ENCODE data around the gene CD27.
"Not testable (repeated sequence)": the region's sequence is repeated elsewhere in the genome, so short reads cannot be mapped to it uniquely, and the experiment has no call there.

CD27 gene

GRCh38 chr12:6444704-6445688, at the start of gene CD27:
TSS of gene CD27 (plus strand) at chr12:6444955. CDS start at chr12:6445096, 141 bp downstream.
- DNase-seq (ENCODE audit: low read depth in 2 of 2): no peak

GRCh38 chr12:6396031-6396430, 48.7 kb upstream of the CD27 start:
- DNase-seq (ENCODE audit: low read depth in 2 of 2): no peak

GRCh38 chr12:6399884-6400644, 44.7 kb upstream of the CD27 start:
- DNase-seq (ENCODE audit: low read depth in 2 of 2): no peak

- no peak for DNase-seq (ENCODE audit: low read depth in 2 of 2)
Observed at GRCh38 chr12:6404390-6404789, 40.4 kb upstream of the CD27 start.

GRCh38 chr12:6405963-6406362, 38.8 kb upstream of the CD27 start:
- DNase-seq (ENCODE audit: low read depth in 2 of 2): no peak

- no peak for DNase-seq (ENCODE audit: low read depth in 2 of 2)
Observed at GRCh38 chr12:6407236-6407954, 37.4 kb upstream of the CD27 start.

- no peak for DNase-seq (ENCODE audit: low read depth in 2 of 2)
Observed at GRCh38 chr12:6416596-6416995, 28.2 kb upstream of the CD27 start.

- no peak for DNase-seq (ENCODE audit: low read depth in 2 of 2)
Observed at GRCh38 chr12:6418796-6419195, 26.0 kb upstream of the CD27 start.

GRCh38 chr12:6420364-6420763, 24.4 kb upstream of the CD27 start:
- DNase-seq (ENCODE audit: low read depth in 2 of 2): no peak

GRCh38 chr12:6423267-6424007, 21.3 kb upstream of the CD27 start:
- peak in 1 of 2 donors; percentile 57 for DNase-seq (ENCODE audit: low read depth in 2 of 2)

- no peak for DNase-seq (ENCODE audit: low read depth in 2 of 2)
Observed at GRCh38 chr12:6424008-6424347, 20.8 kb upstream of the CD27 start.

GRCh38 chr12:6424866-6425265, 19.9 kb upstream of the CD27 start:
- DNase-seq (ENCODE audit: low read depth in 2 of 2): no peak

GRCh38 chr12:6425590-6426531, 18.9 kb upstream of the CD27 start:
- no peak for DNase-seq (ENCODE audit: low read depth in 2 of 2)

GRCh38 chr12:6426882-6427671, 17.7 kb upstream of the CD27 start:
- DNase-seq (ENCODE audit: low read depth in 2 of 2): peak; percentile 90

- DNase-seq (ENCODE audit: low read depth in 2 of 2): not testable (repeated sequence)
Observed at GRCh38 chr12:6427796-6428195, 17.0 kb upstream of the CD27 start.

- no peak for DNase-seq (ENCODE audit: low read depth in 2 of 2)
Observed at GRCh38 chr12:6428326-6428725, 16.4 kb upstream of the CD27 start.

- peak in 1 of 2 donors; percentile 57 for DNase-seq (ENCODE audit: low read depth in 2 of 2)
Observed at GRCh38 chr12:6430124-6430989, 14.4 kb upstream of the CD27 start.

- no peak for DNase-seq (ENCODE audit: low read depth in 2 of 2)
Observed at GRCh38 chr12:6432991-6433390, 11.8 kb upstream of the CD27 start.

All from stimulated activated CD8-positive, alpha-beta memory T cell treated with anti-CD3 and anti-CD28 coated beads, Interleukin-15, amount 100 ng/mL, for 48 hours (primary cell).